Upper lobe of left lung (tissue), 4 donors: ENCODE measurements around the gene MMP11.

ENCODE experiments used
- POLR2AphosphoS5 ChIP-seq, 2 donors: sonication (generic); formaldehyde crosslinking; IDR thresholded peaks; one replicate each; pipeline ENCODE4 v1.5.1; 2017; ENCODE audit warnings: antibody characterized with exemption in 2 of 2
- TF ChIP-seq, protein P1 (sequence below), 6 experiments: fragments of 450-650 bp in 4 of 6; fragments of 200-600 bp in 2 of 6; sonication (generic) in 2 of 6; IDR thresholded peaks; one replicate each; pipeline ENCODE4 v1.5.1; 2016 to 2019; ENCODE audit warnings: antibody characterized with exemption in 6 of 6

GRCh38 chr22:23815541-23816155 is 43.0 kb downstream of the MMP11 start:
- no peak for TF ChIP-seq POLR2AphosphoS5 (IDR thresholded peaks at IDR 0.05)
- TF ChIP-seq, protein P1, sequence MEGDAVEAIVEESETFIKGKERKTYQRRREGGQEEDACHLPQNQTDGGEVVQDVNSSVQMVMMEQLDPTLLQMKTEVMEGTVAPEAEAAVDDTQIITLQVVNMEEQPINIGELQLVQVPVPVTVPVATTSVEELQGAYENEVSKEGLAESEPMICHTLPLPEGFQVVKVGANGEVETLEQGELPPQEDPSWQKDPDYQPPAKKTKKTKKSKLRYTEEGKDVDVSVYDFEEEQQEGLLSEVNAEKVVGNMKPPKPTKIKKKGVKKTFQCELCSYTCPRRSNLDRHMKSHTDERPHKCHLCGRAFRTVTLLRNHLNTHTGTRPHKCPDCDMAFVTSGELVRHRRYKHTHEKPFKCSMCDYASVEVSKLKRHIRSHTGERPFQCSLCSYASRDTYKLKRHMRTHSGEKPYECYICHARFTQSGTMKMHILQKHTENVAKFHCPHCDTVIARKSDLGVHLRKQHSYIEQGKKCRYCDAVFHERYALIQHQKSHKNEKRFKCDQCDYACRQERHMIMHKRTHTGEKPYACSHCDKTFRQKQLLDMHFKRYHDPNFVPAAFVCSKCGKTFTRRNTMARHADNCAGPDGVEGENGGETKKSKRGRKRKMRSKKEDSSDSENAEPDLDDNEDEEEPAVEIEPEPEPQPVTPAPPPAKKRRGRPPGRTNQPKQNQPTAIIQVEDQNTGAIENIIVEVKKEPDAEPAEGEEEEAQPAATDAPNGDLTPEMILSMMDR (IDR thresholded peaks at IDR 0.05): no peak
